ENCODE results near the gene C14orf180.

C14orf180 gene

GRCh38 chr14:104561632-104562495 lies 17.7 kb upstream of the C14orf180 start:
- POLR2A ChIA-PET: no interaction called here

GRCh38 chr14:104562606-104563005 lies 17.0 kb upstream of the C14orf180 start:
- Histone ChIP-seq H3K4me3 (ENCODE audit: low read depth, low read length) (no peak overlapping the region), H3K36me3 (ENCODE audit: control insufficient read depth in 2 of 2, insufficient read depth in 1 of 2, low read length in 2 of 2) (no peaks in the 10 kb centered on the region), H3K27ac (ENCODE audit: extremely low read depth, low read depth, low read length) (no peak overlapping the region), H3K9me3 (ENCODE audit: control insufficient read depth, insufficient read depth, low read depth, low read length) (no peaks in the 10 kb centered on the region), H3K4me1 (ENCODE audit: control insufficient read depth, insufficient read depth, low read length) (no peaks in the 10 kb centered on the region)
- ChIA-PET CTCF (interaction anchor here (0.8 to 1.0 kb wide), 4 partner anchors 222 to 485 kb away, joined by 3 to 7 read pairs (median 4); no protein-coding TSS in a partner anchor), POLR2A (no interaction called here)
- TF ChIP-seq ZNF214 (tag by site-specific recombination; IDR thresholded peaks at IDR 0.05; ENCODE audit: borderline replicate concordance): no peak
- TF ChIP-seq SCRT2 (tag by site-specific recombination; IDR thresholded peaks at IDR 0.05): peak; percentile 70
- 0 out of 2 replicates have a peak, but pooled peaks have one; percentile 13 for TF ChIP-seq ZIC2 (tag by site-specific recombination; IDR thresholded peaks at IDR 0.05)
- no peak for TF ChIP-seq ZNF544 (tag by site-specific recombination; IDR thresholded peaks at IDR 0.05)
- TF ChIP-seq YY2 (tag by site-specific recombination; IDR thresholded peaks at IDR 0.05): no peak
- TF ChIP-seq ZNF585B (tag by site-specific recombination; IDR thresholded peaks at IDR 0.05): no peak
- no peak for TF ChIP-seq ZNF449 (tag by site-specific recombination; IDR thresholded peaks at IDR 0.05)
- 0 out of 2 replicates have a peak, but pooled peaks have one; percentile 11 for TF ChIP-seq GLIS2 (tag by site-specific recombination; IDR thresholded peaks at IDR 0.05)

More at GRCh38 chr14:104561632-104562495, 17.7 kb upstream of the C14orf180 start:
- Histone ChIP-seq H3K27ac (ENCODE audit: extremely low read depth, low read depth, low read length) (no peak overlapping the region), H3K9me3 (ENCODE audit: control insufficient read depth, insufficient read depth, low read depth, low read length) (no peaks in the 10 kb centered on the region), H3K36me3 (ENCODE audit: control insufficient read depth in 2 of 2, insufficient read depth in 1 of 2, low read length in 2 of 2) (no peaks in the 10 kb centered on the region), H3K4me1 (ENCODE audit: control insufficient read depth, insufficient read depth, low read length) (no peaks in the 10 kb centered on the region), H3K4me3 (ENCODE audit: low read depth, low read length) (no peak overlapping the region)
- TF ChIP-seq ZNF600 (tag by site-specific recombination; IDR thresholded peaks at IDR 0.05) (0 out of 2 replicates have a peak, but pooled peaks have one; percentile 34), ZNF548 (tag by site-specific recombination; IDR thresholded peaks at IDR 0.05) (no peak)
- CTCF ChIA-PET: interaction anchor here (0.8 to 1.0 kb wide), 6 partner anchors 51 to 484 kb away, joined by 3 to 7 read pairs (median 4); no protein-coding TSS in a partner anchor

GRCh38 chr14:104563191-104563741 lies 16.3 kb upstream of the C14orf180 start:
- Histone ChIP-seq H3K4me3 (ENCODE audit: low read depth, low read length) (no peak overlapping the region), H3K4me1 (ENCODE audit: control insufficient read depth, insufficient read depth, low read length) (no peaks in the 10 kb centered on the region), H3K36me3 (ENCODE audit: control insufficient read depth in 2 of 2, insufficient read depth in 1 of 2, low read length in 2 of 2) (no peaks in the 10 kb centered on the region), H3K9me3 (ENCODE audit: control insufficient read depth, insufficient read depth, low read depth, low read length) (no peaks in the 10 kb centered on the region), H3K27ac (ENCODE audit: extremely low read depth, low read depth, low read length) (no peak overlapping the region)
- CTCF ChIA-PET: interaction anchor here (0.7 to 2.5 kb wide), 5 partner anchors 8 to 485 kb away, joined by 4 to 20 read pairs (median 5); no protein-coding TSS in a partner anchor
- POLR2A ChIA-PET: no interaction called here
- TF ChIP-seq GLIS1 (tag by site-specific recombination; IDR thresholded peaks at IDR 0.05): peak; percentile 85
- TF ChIP-seq EGR2 (tag by site-specific recombination; IDR thresholded peaks at IDR 0.05; ENCODE audit: low read depth): peak; percentile 11; the same call in 1 of the 2 replicates
- no peak for TF ChIP-seq ZNF518A (tag by site-specific recombination; conservative IDR thresholded peaks at IDR 0.05; ENCODE audit: low read depth)
- TF ChIP-seq HIC1 (tag by site-specific recombination; IDR thresholded peaks at IDR 0.05): no peak
- no peak for TF ChIP-seq KLF10 (tag by site-specific recombination; IDR thresholded peaks at IDR 0.05)
